Tibial nerve (tissue), 4 donors: ENCODE results near the gene FAM83D. TPM values are rescaled to one million over a fixed set of nuclear protein-coding genes. Genes with fewer than 3 reads are reported as not detected.

Experiments used
- DNase-seq, 2 donors: peaks; one replicate each; pipeline ENCODE4 v3.0.0-alpha.2; 2019; ENCODE audit warnings: low spot score in 2 of 2
- H3K27ac ChIP-seq, 4 donors: fragments of 200-600 bp; sonication (generic) in 3 of 4; one replicate each; pipeline ENCODE4 v1.5.1; 2017 to 2019; ENCODE audit warnings: mild to moderate bottlenecking in 1 of 4
- H3K27me3 ChIP-seq, 2 donors: fragments of 200-600 bp; sonication (generic) in 1 of 2; one replicate each; pipeline versions ENCODE4 v1.5.1 to v1.6.0; 2017 to 2019
- H3K36me3 ChIP-seq, 3 donors: fragments of 200-600 bp; sonication (generic); one replicate each; pipeline ENCODE4 v1.5.1; 2018 to 2019
- H3K4me1 ChIP-seq, 4 donors: fragments of 200-600 bp; sonication (generic) in 3 of 4; one replicate each; pipeline ENCODE4 v1.5.1; 2017 to 2019
- H3K4me3 ChIP-seq, 4 donors: fragments of 200-600 bp; sonication (generic) in 3 of 4; one replicate each; pipeline ENCODE4 v1.5.1; 2017 to 2019; ENCODE audit warnings: mild to moderate bottlenecking in 1 of 4, moderate library complexity in 1 of 4
- H3K9me3 ChIP-seq, 4 donors: fragments of 200-600 bp; sonication (generic) in 3 of 4; one replicate each; pipeline ENCODE4 v1.5.1; 2017 to 2019
- CTCF ChIP-seq, 5 experiments: fragments of 200-600 bp in 3 of 5; fragments of 450-650 bp in 2 of 5; sonication (generic) in 3 of 5; IDR thresholded peaks; one replicate each; pipeline ENCODE4 v1.5.1; 2016 to 2019; ENCODE audit warnings: antibody characterized with exemption in 5 of 5, mild to moderate bottlenecking in 3 of 5, moderate library complexity in 2 of 5
- EP300 ChIP-seq, 2 donors: sonication (generic); formaldehyde crosslinking; IDR thresholded peaks; one replicate each; pipeline ENCODE4 v1.6.1; 2017; ENCODE audit warnings: antibody characterized with exemption in 2 of 2, mild to moderate bottlenecking in 1 of 2
- POLR2A ChIP-seq, 2 donors: fragments of 450-650 bp; IDR thresholded peaks; one replicate each; pipeline ENCODE4 v1.6.1; 2017; ENCODE audit warnings: antibody characterized with exemption in 2 of 2, mild to moderate bottlenecking in 2 of 2, moderate library complexity in 2 of 2
- WGBS, 2 donors: methylation state at CpG; one replicate each; pipeline ENCODE4 v1.1.5; 2018; 5-methylcytosine and 5-hydroxymethylcytosine counted together
- total RNA-seq, 4 donors: library from RNA; depleted of rRNA; stranded (reverse); fragments of >200 nt; gene quantifications; one replicate each; pipeline ENCODE4 v1.1.0, GENCODE V29; 2016

FAM83D gene
- total RNA-seq, 4 donors from 2014 or later, result 0.42 to 0.90 TPM; not detected in 2

GRCh38 chr20:38892091-38892981, 33.9 kb upstream of the FAM83D start:
- Histone ChIP-seq H3K9me3 (no peaks in the 10 kb centered on the region), H3K36me3 (no peaks in the 10 kb centered on the region), H3K4me3 (no peak overlapping the region), H3K27me3 (peaks cover 0 to 18% of the 10 kb centered on the region in 2 donors), H3K4me1 (peaks cover 0 to 10% (median 5%) of the 10 kb centered on the region in 4 donors), H3K27ac (no peak overlapping the region)
- TF ChIP-seq EP300 (IDR thresholded peaks at IDR 0.05) (no peak), POLR2A (IDR thresholded peaks at IDR 0.05) (no peak), CTCF (IDR thresholded peaks at IDR 0.05) (no peak)
- no peak for DNase-seq
- 75 to 79% methylated on average over 9 to 11 of the region's 11 CpGs for WGBS, 2 donors

- H3K9me3 ChIP-seq, result no peaks in the 10 kb centered on the region
- H3K27ac ChIP-seq, result no peak overlapping the region
- no peaks in the 10 kb centered on the region for H3K36me3 ChIP-seq
- TF ChIP-seq CTCF (IDR thresholded peaks at IDR 0.05) (no peak), EP300 (IDR thresholded peaks at IDR 0.05) (no peak), POLR2A (IDR thresholded peaks at IDR 0.05) (no peak)
- H3K27me3 ChIP-seq, result peaks cover 0 to 18% of the 10 kb centered on the region in 2 donors
- H3K4me1 ChIP-seq, result peaks cover 0 to 10% (median 5%) of the 10 kb centered on the region in 4 donors
- WGBS, 2 donors, result 35 to 42% methylated on average over 6 of the region's 6 CpGs
- no peak overlapping the region for H3K4me3 ChIP-seq
- DNase-seq, result no peak
Measured at GRCh38 chr20:38893056-38893564, 33.1 kb upstream of the FAM83D start.

- H3K4me3 ChIP-seq, result peak overlapping the region in 1 of 4 donors; percentile 9
- no peaks in the 10 kb centered on the region for H3K36me3 ChIP-seq
- H3K27me3 ChIP-seq, result peaks cover 0 to 21% of the 10 kb centered on the region in 2 donors
- DNase-seq, result peak in 1 of 2 donors; percentile 50
- H3K9me3 ChIP-seq, result no peaks in the 10 kb centered on the region
- WGBS, 2 donors, result 14 to 18% methylated on average over 24 to 25 of the region's 25 CpGs
- peak; percentile 60 to 92 (median 88) for TF ChIP-seq CTCF (IDR thresholded peaks at IDR 0.05)
- TF ChIP-seq POLR2A (IDR thresholded peaks at IDR 0.05), result no peak
- H3K27ac ChIP-seq, result no peak overlapping the region
- peaks cover 0 to 10% (median 5%) of the 10 kb centered on the region in 4 donors for H3K4me1 ChIP-seq
Measured at GRCh38 chr20:38893565-38894090, 32.6 kb upstream of the FAM83D start.

- DNase-seq, result no peak
- Histone ChIP-seq H3K9me3 (no peaks in the 10 kb centered on the region), H3K27me3 (peaks cover 0 to 23% of the 10 kb centered on the region in 2 donors), H3K27ac (no peak overlapping the region), H3K4me3 (peak overlapping the region in 1 of 4 donors; percentile 9), H3K4me1 (peaks cover 0 to 10% (median 5%) of the 10 kb centered on the region in 4 donors), H3K36me3 (no peaks in the 10 kb centered on the region)
- TF ChIP-seq POLR2A (IDR thresholded peaks at IDR 0.05), result no peak
- WGBS, 2 donors, result 20 to 21% methylated on average over 28 to 30 of the region's 30 CpGs
Measured at GRCh38 chr20:38894091-38894847, 31.9 kb upstream of the FAM83D start.

GRCh38 chr20:38895098-38895949, 30.9 kb upstream of the FAM83D start:
- H3K27me3 ChIP-seq, result peaks cover 0 to 23% of the 10 kb centered on the region in 2 donors
- no peaks in the 10 kb centered on the region for H3K36me3 ChIP-seq
- TF ChIP-seq CTCF (IDR thresholded peaks at IDR 0.05) (no peak), EP300 (IDR thresholded peaks at IDR 0.05) (no peak), POLR2A (IDR thresholded peaks at IDR 0.05) (no peak)
- H3K27ac ChIP-seq, result no peak overlapping the region
- H3K4me1 ChIP-seq, result peaks cover 0 to 10% (median 5%) of the 10 kb centered on the region in 4 donors
- 80 to 81% methylated on average over 9 of the region's 9 CpGs for whole genome bisulfite sequencing, 2 donors
- no peak overlapping the region for H3K4me3 ChIP-seq
- H3K9me3 ChIP-seq, result no peaks in the 10 kb centered on the region
- DNase-seq, result no peak
